SU-DHL-6 (cell line): ENCODE results near the gene C3.

Experiments
- CTCF ChIP-seq: fragments of 200-600 bp; sonication (generic); IDR thresholded peaks from one replicate; pipeline ENCODE4 v1.5.1; 2017; ENCODE audit warnings: antibody characterized with exemption, mild to moderate bottlenecking, low read length, moderate library complexity; ENCODE audit not compliant: insufficient read depth, poor library complexity, severe bottlenecking
- EZH2phosphoT487 ChIP-seq: fragments of 200-600 bp; sonication (generic), shearing (Covaris generic); conservative IDR thresholded peaks from 2 replicates; pipeline ENCODE4 v1.6.1; 2018; ENCODE audit warnings: mild to moderate bottlenecking, antibody characterized with exemption, low read length, moderate library complexity, mixed read lengths

GRCh38 chr19:6736917-6737283 is 16.4 kb upstream of the C3 start:
- TF ChIP-seq CTCF (peak; percentile 8), EZH2phosphoT487 (no peak)
